Epithelial cell of proximal tubule (primary cell): ENCODE results near the gene C1QL4. TPM values are rescaled to one million over a fixed set of nuclear protein-coding genes. Genes with fewer than 3 reads are reported as not detected.
A peak's percentile ranks its signal among the peaks of the same experiment; 100 is the strongest.
"Not testable (repeated sequence)": the region's sequence is repeated elsewhere in the genome, so short reads cannot be mapped to it uniquely, and the experiment has no call there.

ENCODE experiments used
- DNase-seq: peaks from one replicate; pipeline ENCODE4 v3.0.0-alpha.2; 2011; ENCODE audit warnings: low read depth
- H3K4me3 ChIP-seq: 2 replicates; pipeline ENCODE4 v1.5.1; 2011; ENCODE audit warnings: low read depth, mild to moderate bottlenecking, low read length
- CTCF ChIP-seq: conservative IDR thresholded peaks from 2 replicates; pipeline ENCODE4 v1.5.1; 2012; ENCODE audit warnings: low read depth, mild to moderate bottlenecking, low read length
- total RNA-seq: library from RNA; depleted of rRNA; stranded (reverse); fragments of >200 nt; gene quantifications from 2 replicates; pipeline ENCODE4 v1.2.3, GENCODE V29; 2015

C1QL4 gene
- total RNA-seq: not detected in 2 replicates

- DNase-seq: no peak
- TF ChIP-seq CTCF: peak; percentile 72
- peak within 1 kb of the TSS; percentile 45 for H3K4me3 ChIP-seq
These were observed at the start of gene C1QL4 for GRCh38 chr12:49336645-49337584. Gene C1QL4 (minus strand): TSS chr12:49337188. CDS start chr12:49336477, 711 bp downstream.

GRCh38 chr12:49380184-49380583, 43.2 kb upstream of the C1QL4 start:
- DNase-seq, H3K4me3 ChIP-seq: not testable (repeated sequence)

GRCh38 chr12:49377386-49377785, 40.4 kb upstream of the C1QL4 start:
- no peak for TF ChIP-seq CTCF
- no peak overlapping the region for H3K4me3 ChIP-seq
- no peak for DNase-seq

GRCh38 chr12:49375406-49375805, 38.4 kb upstream of the C1QL4 start:
- no peak for DNase-seq
- H3K4me3 ChIP-seq: no peak overlapping the region
- TF ChIP-seq CTCF: no peak

GRCh38 chr12:49370539-49370938, 33.6 kb upstream of the C1QL4 start:
- H3K4me3 ChIP-seq: no peak overlapping the region
- no peak for DNase-seq
- no peak for TF ChIP-seq CTCF

- H3K4me3 ChIP-seq: no peak overlapping the region
- peak; percentile 40 for TF ChIP-seq CTCF
- DNase-seq: no peak
These were observed 32.6 kb upstream of the C1QL4 start for GRCh38 chr12:49369411-49370145.

- TF ChIP-seq CTCF: no peak
- peak overlapping the region; percentile 82 for H3K4me3 ChIP-seq
- no peak for DNase-seq
These were observed 31.2 kb upstream of the C1QL4 start for GRCh38 chr12:49368240-49368600.
